ENCODE measurements around the gene LRRC43. TPM values are rescaled to one million over a fixed set of nuclear protein-coding genes. Genes with fewer than 3 reads are reported as not detected.

Gene LRRC43
- total and polyA plus RNA-seq, 2 of the 4 experiments (the other 2 are of a cell fraction) = 0.26 to 0.36 TPM

GRCh38 chr12:122216445-122216844, 33.5 kb downstream of the LRRC43 start:
- Histone ChIP-seq H2AK9ac (replicated peaks; ENCODE audit: low read depth, low read length, poor library complexity) (no peak overlapping the region), H3K4me3 (ENCODE audit: insufficient read depth, low read depth, low read length) (no peak overlapping the region), H2BK20ac (ENCODE audit: low read depth, low read length) (no peak overlapping the region), H3K23ac (ENCODE audit: low read depth, low read length) (no peak overlapping the region), H3K27me3 (ENCODE audit: control insufficient read depth, insufficient read depth, low read length) (no peaks in the 10 kb centered on the region), H3K9ac (ENCODE audit: low read depth, low read length) (no peak overlapping the region), H3K18ac (ENCODE audit: low read depth, low read length) (no peak overlapping the region), H3K4ac (ENCODE audit: low read depth, low read length) (no peak overlapping the region), H4K20me1 (ENCODE audit: insufficient read depth, low read length) (peaks cover 4% of the 10 kb centered on the region; the same call in 1 of the 2 replicates), H3K79me1 (ENCODE audit: low read depth in 1 of 2, low read length in 2 of 2) (peaks cover 21 to 29% of the 10 kb centered on the region in 2 experiments), H2BK120ac (ENCODE audit: low read depth, low read length) (no peak overlapping the region), H2AK5ac (ENCODE audit: low read depth, low read length) (no peak overlapping the region), H4K91ac (ENCODE audit: insufficient read depth, low read depth, low read length) (no peak overlapping the region), H2BK5ac (ENCODE audit: low read depth, low read length, poor library complexity, severe bottlenecking) (no peak overlapping the region), H3K9me1 (ENCODE audit: insufficient read depth, low read length) (0 out of 2 replicates have a peak, but pooled peaks cover 2% of the 10 kb centered on the region), H3K9me3 (ENCODE audit: control insufficient read depth, insufficient read depth, low read length) (no peaks in the 10 kb centered on the region), H2BK15ac (ENCODE audit: low read depth, low read length) (no peak overlapping the region), H3K4me1 (ENCODE audit: control insufficient read depth, insufficient read depth, low read length) (no peaks in the 10 kb centered on the region), H3K36me3 (ENCODE audit: control insufficient read depth, insufficient read depth, low read length) (peaks cover 44% of the 10 kb centered on the region), H3K56ac (ENCODE audit: extremely low read depth, insufficient read depth, low read length) (no peak overlapping the region), H4K8ac (ENCODE audit: low read depth in 2 of 2, low read length in 2 of 2) (no peak overlapping the region), H3K14ac (replicated peaks; ENCODE audit: low read depth, low read length) (no peak overlapping the region), H4K5ac (ENCODE audit: low read depth, low read length) (no peak overlapping the region), H3K4me2 (ENCODE audit: low read depth, low read length) (no peak overlapping the region), H3K27ac (ENCODE audit: insufficient read depth, low read length) (no peak overlapping the region), H2AFZ (replicated peaks; ENCODE audit: low read length, poor library complexity) (no peak overlapping the region)
- no CpG with 5 or more reads among the region's 1 CpG for WGBS, 2 experiments (ENCODE audit: extremely low coverage in 2 of 2, insufficient read length in 1 of 2)
- dilution Hi-C loops (cut with HindIII; ENCODE audit: low sequenced_read_pairs, unreplicated experiment) = no loop called here
- ATAC-seq (ENCODE audit: low read depth) (no peak), DNase-seq (no peak)
- TF ChIP-seq BHLHE40 (IDR thresholded peaks at IDR 0.05; ENCODE audit: low read depth, low read length) (no peak), RCOR1 (IDR thresholded peaks at IDR 0.05; ENCODE audit: insufficient replicate concordance, low read length) (no peak), RFX5 (IDR thresholded peaks at IDR 0.05; ENCODE audit: low read depth, low read length) (no peak), MXI1 (IDR thresholded peaks at IDR 0.05; ENCODE audit: borderline replicate concordance, low read depth, low read length) (no peak)
- ChIA-PET POLR2A (ENCODE audit: unreplicated experiment) (no interaction called here), CTCF (interaction anchor here (1.0 to 1.7 kb wide), 3 partner anchors 8 to 328 kb away, joined by 3 to 5 read pairs (median 4); partner anchors contain the start of gene PSMD9)
- in situ Hi-C loops (cut with MboI; ENCODE audit: low sequenced_read_pairs) = no loop called here
- no TSS peak for BruUV-seq (replicated peaks)
- intact Hi-C loops (cut with micrococcal nuclease) = no loop called here

Measured in IMR-90 (cell line).